GM23338 (cell line): ENCODE measurements around the gene CCR5. TPM values are rescaled to one million over a fixed set of nuclear protein-coding genes. Genes with fewer than 3 reads are reported as not detected.

ENCODE experiments used
- ATAC-seq: fragments of 200-7000 bp; cut with Tn5 transposase; 3 replicates; pipeline ENCODE4 v1.9.1; 2020
- DNase-seq: peaks from one replicate; pipeline ENCODE4 v3.0.0-alpha.2; 2015; ENCODE audit warnings: low spot score
- H2AFZ ChIP-seq: fragments of 200-600 bp; sonication (generic); 2 replicates; pipeline ENCODE4 v1.8.0; 2016; ENCODE audit warnings: antibody characterized with exemption, mild to moderate bottlenecking, moderate library complexity
- H3F3A ChIP-seq: fragments of 200-600 bp; sonication (generic); replicated peaks from 2 replicates; pipeline ENCODE4 v1.8.0; 2017; ENCODE audit warnings: antibody characterized with exemption, mixed run types, low read depth
- H3K27ac ChIP-seq: fragments of 200-600 bp; sonication (generic); 2 replicates; pipeline ENCODE4 v1.6.1; 2016; ENCODE audit warnings: low read depth
- H3K27me3 ChIP-seq: fragments of 200-600 bp; sonication (generic); 2 replicates; pipeline ENCODE4 v1.8.0; 2016; ENCODE audit warnings: mild to moderate bottlenecking, mixed run types, moderate library complexity; ENCODE audit not compliant: insufficient read depth
- H3K36me3 ChIP-seq: fragments of 200-600 bp; sonication (generic); 2 replicates; pipeline ENCODE4 v1.8.0; 2016; ENCODE audit warnings: mild to moderate bottlenecking; ENCODE audit not compliant: insufficient read depth
- H3K4me1 ChIP-seq: fragments of 200-600 bp; sonication (generic); 2 replicates; pipeline ENCODE4 v1.8.0; 2016; ENCODE audit warnings: mild to moderate bottlenecking, moderate library complexity; ENCODE audit not compliant: insufficient read depth
- H3K4me2 ChIP-seq: fragments of 200-600 bp; sonication (generic); 2 replicates; pipeline ENCODE4 v1.7.1; 2017; ENCODE audit warnings: mixed run types
- H3K4me3 ChIP-seq: fragments of 200-600 bp; sonication (generic); 2 replicates; pipeline ENCODE4 v1.6.1; 2016; ENCODE audit warnings: mixed run types
- H3K79me2 ChIP-seq: fragments of 200-600 bp; sonication (generic); replicated peaks from 2 replicates; pipeline ENCODE4 v1.8.0; 2017; ENCODE audit warnings: mild to moderate bottlenecking; ENCODE audit not compliant: insufficient read depth
- H3K9me2 ChIP-seq: fragments of 200-600 bp; sonication (generic); 2 replicates; pipeline ENCODE4 v1.8.0; 2017; ENCODE audit not compliant: insufficient read depth
- H4K20me1 ChIP-seq: fragments of 200-600 bp; sonication (generic); replicated peaks from 2 replicates; pipeline ENCODE4 v1.8.0; 2017; ENCODE audit warnings: mild to moderate bottlenecking; ENCODE audit not compliant: insufficient read depth
- H3K27ac Mint-ChIP-seq: 2 replicates; pipeline ENCODE4 v1.8.0; 2020; ENCODE audit warnings: inconsistent platforms, mild to moderate bottlenecking, moderate library complexity, mixed read lengths
- H3K27me3 Mint-ChIP-seq: 3 replicates; pipeline ENCODE4 v1.8.0; 2022; ENCODE audit warnings: low read depth, mild to moderate bottlenecking, moderate library complexity, mixed read lengths, inconsistent platforms; ENCODE audit not compliant: insufficient read depth, poor library complexity
- H3K36me3 Mint-ChIP-seq: 3 replicates; pipeline ENCODE4 v1.8.0; 2021; ENCODE audit warnings: low read depth, mild to moderate bottlenecking, inconsistent platforms, moderate library complexity, mixed read lengths
- H3K4me1 Mint-ChIP-seq: 3 replicates; pipeline ENCODE4 v1.8.0; 2020; ENCODE audit warnings: mild to moderate bottlenecking, inconsistent platforms, mixed read lengths
- H3K4me3 Mint-ChIP-seq: 3 replicates; pipeline ENCODE4 v1.8.0; 2021; ENCODE audit warnings: moderate library complexity, mild to moderate bottlenecking, inconsistent platforms, mixed read lengths
- H3K9me3 Mint-ChIP-seq: 3 replicates; pipeline ENCODE4 v1.8.0; 2020; ENCODE audit warnings: moderate library complexity, mild to moderate bottlenecking, inconsistent platforms, mixed read lengths
- CREB1 ChIP-seq: fragments of 250-450 bp; sonication (Bioruptor Pico); IDR thresholded peaks from 2 replicates; pipeline ENCODE4 v1.5.0; 2020; ENCODE audit warnings: low read depth, mild to moderate bottlenecking, moderate library complexity
- EZH2 ChIP-seq: fragments of 200-600 bp; sonication (generic); IDR thresholded peaks from one replicate; pipeline ENCODE4 v1.8.0; 2017; ENCODE audit warnings: antibody characterized with exemption, mild to moderate bottlenecking, low read depth; ENCODE audit not compliant: unreplicated experiment
- NANOG ChIP-seq: IDR thresholded peaks from 2 replicates; pipeline ENCODE4 v1.6.1; 2016; ENCODE audit warnings: antibody characterized with exemption, borderline replicate concordance
- ZNF331 ChIP-seq: fragments of 250-450 bp; sonication (Bioruptor Pico); IDR thresholded peaks from 2 replicates; pipeline ENCODE4 v1.5.0; 2020; ENCODE audit warnings: low read depth, mild to moderate bottlenecking, moderate library complexity
- polyA plus RNA-seq: library from polyadenylated mRNA; unstranded; fragments of >200 nt; fragmentation: Nextera tagmentation; extraction: Ambion mirVana; gene quantifications from 2 replicates; pipeline ENCODE4 v1.2.1, GENCODE V29; 2016
- total RNA-seq: library from RNA; depleted of rRNA; stranded (reverse); fragments of >200 nt; shearing (Covaris generic); gene quantifications from 2 replicates; pipeline ENCODE4 v1.2.3, GENCODE V29; 2014
- TF ChIP-seq, protein P1 (sequence below): IDR thresholded peaks from 2 replicates; pipeline ENCODE4 v1.6.1; 2016; ENCODE audit warnings: antibody characterized with exemption
- TF ChIP-seq, protein P2 (sequence below): IDR thresholded peaks from one replicate; pipeline ENCODE4 v1.6.1; 2018; ENCODE audit warnings: antibody characterized with exemption; ENCODE audit not compliant: unreplicated experiment

The CCR5 gene
- total and polyA plus RNA-seq, 2 experiments from 2014 or later, result not detected

DNA sequence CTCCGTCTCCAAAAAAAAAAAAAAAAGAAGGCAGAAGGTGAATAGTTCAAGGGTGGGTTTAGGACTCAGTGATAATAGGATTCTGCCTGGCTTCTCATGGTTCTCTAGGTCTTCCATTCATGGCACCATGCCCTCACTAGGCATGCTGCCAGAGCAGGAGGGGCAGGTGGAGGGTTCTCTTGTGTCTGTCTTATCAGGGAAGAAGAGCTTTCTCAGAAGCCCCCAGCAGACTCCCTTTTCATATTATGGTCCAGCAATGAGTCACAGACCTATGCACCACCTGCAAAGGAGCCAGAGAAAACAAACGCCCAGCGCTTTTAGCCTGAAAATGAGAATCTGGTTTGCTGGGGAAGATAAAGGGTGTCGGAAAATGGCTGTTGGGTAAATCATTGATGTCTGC lies 13.8 kb upstream of the CCR5 start:
- H3K4me3 Mint-ChIP-seq, result no peak overlapping the region
- H2AFZ ChIP-seq, result no peak overlapping the region
- H3K79me2 ChIP-seq, result no peaks in the 10 kb centered on the region
- H3K36me3 Mint-ChIP-seq, result no peaks in the 10 kb centered on the region
- no peaks in the 10 kb centered on the region; the same call in 2 of the 3 replicates for H3K9me3 Mint-ChIP-seq
- H3K27me3 ChIP-seq, result no peaks in the 10 kb centered on the region
- H3K9me2 ChIP-seq, result peaks cover 9% of the 10 kb centered on the region
- no peak overlapping the region for H3K27ac ChIP-seq
- no peak for TF ChIP-seq CREB1 (CRISPR knock-in tag)
- TF ChIP-seq EZH2, result no peak
- TF ChIP-seq, protein P1, sequence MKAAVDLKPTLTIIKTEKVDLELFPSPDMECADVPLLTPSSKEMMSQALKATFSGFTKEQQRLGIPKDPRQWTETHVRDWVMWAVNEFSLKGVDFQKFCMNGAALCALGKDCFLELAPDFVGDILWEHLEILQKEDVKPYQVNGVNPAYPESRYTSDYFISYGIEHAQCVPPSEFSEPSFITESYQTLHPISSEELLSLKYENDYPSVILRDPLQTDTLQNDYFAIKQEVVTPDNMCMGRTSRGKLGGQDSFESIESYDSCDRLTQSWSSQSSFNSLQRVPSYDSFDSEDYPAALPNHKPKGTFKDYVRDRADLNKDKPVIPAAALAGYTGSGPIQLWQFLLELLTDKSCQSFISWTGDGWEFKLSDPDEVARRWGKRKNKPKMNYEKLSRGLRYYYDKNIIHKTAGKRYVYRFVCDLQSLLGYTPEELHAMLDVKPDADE, result no peak
- no peak for TF ChIP-seq NANOG
- TF ChIP-seq, protein P2, sequence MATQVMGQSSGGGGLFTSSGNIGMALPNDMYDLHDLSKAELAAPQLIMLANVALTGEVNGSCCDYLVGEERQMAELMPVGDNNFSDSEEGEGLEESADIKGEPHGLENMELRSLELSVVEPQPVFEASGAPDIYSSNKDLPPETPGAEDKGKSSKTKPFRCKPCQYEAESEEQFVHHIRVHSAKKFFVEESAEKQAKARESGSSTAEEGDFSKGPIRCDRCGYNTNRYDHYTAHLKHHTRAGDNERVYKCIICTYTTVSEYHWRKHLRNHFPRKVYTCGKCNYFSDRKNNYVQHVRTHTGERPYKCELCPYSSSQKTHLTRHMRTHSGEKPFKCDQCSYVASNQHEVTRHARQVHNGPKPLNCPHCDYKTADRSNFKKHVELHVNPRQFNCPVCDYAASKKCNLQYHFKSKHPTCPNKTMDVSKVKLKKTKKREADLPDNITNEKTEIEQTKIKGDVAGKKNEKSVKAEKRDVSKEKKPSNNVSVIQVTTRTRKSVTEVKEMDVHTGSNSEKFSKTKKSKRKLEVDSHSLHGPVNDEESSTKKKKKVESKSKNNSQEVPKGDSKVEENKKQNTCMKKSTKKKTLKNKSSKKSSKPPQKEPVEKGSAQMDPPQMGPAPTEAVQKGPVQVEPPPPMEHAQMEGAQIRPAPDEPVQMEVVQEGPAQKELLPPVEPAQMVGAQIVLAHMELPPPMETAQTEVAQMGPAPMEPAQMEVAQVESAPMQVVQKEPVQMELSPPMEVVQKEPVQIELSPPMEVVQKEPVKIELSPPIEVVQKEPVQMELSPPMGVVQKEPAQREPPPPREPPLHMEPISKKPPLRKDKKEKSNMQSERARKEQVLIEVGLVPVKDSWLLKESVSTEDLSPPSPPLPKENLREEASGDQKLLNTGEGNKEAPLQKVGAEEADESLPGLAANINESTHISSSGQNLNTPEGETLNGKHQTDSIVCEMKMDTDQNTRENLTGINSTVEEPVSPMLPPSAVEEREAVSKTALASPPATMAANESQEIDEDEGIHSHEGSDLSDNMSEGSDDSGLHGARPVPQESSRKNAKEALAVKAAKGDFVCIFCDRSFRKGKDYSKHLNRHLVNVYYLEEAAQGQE, result no peak
- TF ChIP-seq ZNF331 (CRISPR knock-in tag), result no peak
- no peaks in the 10 kb centered on the region for H3F3A ChIP-seq
- H3K36me3 ChIP-seq, result no peaks in the 10 kb centered on the region
- no peaks in the 10 kb centered on the region for H3K4me1 ChIP-seq
- ATAC-seq (no peak), DNase-seq (no peak)
- no peak overlapping the region for H3K27ac Mint-ChIP-seq
- H3K27me3 Mint-ChIP-seq, result peaks cover 4% of the 10 kb centered on the region
- H3K4me1 Mint-ChIP-seq, result no peaks in the 10 kb centered on the region; the same call in 1 of the 3 replicates
- no peaks in the 10 kb centered on the region for H4K20me1 ChIP-seq
- H3K4me2 ChIP-seq, result no peak overlapping the region
- H3K4me3 ChIP-seq, result no peak overlapping the region

DNA sequence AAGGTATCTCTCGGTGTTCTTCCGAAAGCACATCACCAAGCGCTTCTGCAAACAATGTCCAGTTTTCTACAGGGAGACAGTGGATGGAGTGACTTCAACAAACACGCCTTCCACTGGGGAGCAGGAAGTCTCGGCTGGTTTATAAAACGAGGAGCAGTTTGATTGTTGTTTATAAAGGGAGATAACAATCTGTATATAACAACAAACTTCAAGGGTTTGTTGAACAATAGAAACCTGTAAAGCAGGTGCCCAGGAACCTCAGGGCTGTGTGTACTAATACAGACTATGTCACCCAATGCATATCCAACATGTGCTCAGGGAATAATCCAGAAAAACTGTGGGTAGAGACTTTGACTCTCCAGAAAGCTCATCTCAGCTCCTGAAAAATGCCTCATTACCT lies 12.3 kb upstream of the CCR5 start:
- Mint-ChIP-seq H3K9me3 (no peaks in the 10 kb centered on the region; the same call in 2 of the 3 replicates), H3K36me3 (no peaks in the 10 kb centered on the region)
- no peak overlapping the region for H3K4me2 ChIP-seq
- no peak for TF ChIP-seq CREB1 (CRISPR knock-in tag)
- TF ChIP-seq, protein P2, result no peak

More for the DNA sequence above, 12.3 kb upstream of the CCR5 start:
- no peak overlapping the region for H3K27ac Mint-ChIP-seq
- Histone ChIP-seq H2AFZ (no peak overlapping the region), H3K79me2 (no peaks in the 10 kb centered on the region), H3K27ac (no peak overlapping the region), H3K27me3 (no peaks in the 10 kb centered on the region), H3K4me1 (no peaks in the 10 kb centered on the region), H3K9me2 (peaks cover 6% of the 10 kb centered on the region; the same call in 1 of the 2 replicates), H3K4me3 (no peak overlapping the region), H3F3A (no peaks in the 10 kb centered on the region), H3K36me3 (no peaks in the 10 kb centered on the region), H4K20me1 (no peaks in the 10 kb centered on the region)
- ATAC-seq (no peak), DNase-seq (no peak)
- no peaks in the 10 kb centered on the region for H3K27me3 Mint-ChIP-seq
- H3K4me1 Mint-ChIP-seq, result no peaks in the 10 kb centered on the region; the same call in 1 of the 3 replicates
- no peak overlapping the region for H3K4me3 Mint-ChIP-seq
